ENCODE data around the gene GCK. TPM values are rescaled to one million over a fixed set of nuclear protein-coding genes. Genes with fewer than 3 reads are reported as not detected.
"Not testable (repeated sequence)": the region's sequence is repeated elsewhere in the genome, so short reads cannot be mapped to it uniquely, and the experiment has no call there.

The GCK gene
- total RNA-seq, 1 donor from 2014 or later = 0.47 TPM

DNA sequence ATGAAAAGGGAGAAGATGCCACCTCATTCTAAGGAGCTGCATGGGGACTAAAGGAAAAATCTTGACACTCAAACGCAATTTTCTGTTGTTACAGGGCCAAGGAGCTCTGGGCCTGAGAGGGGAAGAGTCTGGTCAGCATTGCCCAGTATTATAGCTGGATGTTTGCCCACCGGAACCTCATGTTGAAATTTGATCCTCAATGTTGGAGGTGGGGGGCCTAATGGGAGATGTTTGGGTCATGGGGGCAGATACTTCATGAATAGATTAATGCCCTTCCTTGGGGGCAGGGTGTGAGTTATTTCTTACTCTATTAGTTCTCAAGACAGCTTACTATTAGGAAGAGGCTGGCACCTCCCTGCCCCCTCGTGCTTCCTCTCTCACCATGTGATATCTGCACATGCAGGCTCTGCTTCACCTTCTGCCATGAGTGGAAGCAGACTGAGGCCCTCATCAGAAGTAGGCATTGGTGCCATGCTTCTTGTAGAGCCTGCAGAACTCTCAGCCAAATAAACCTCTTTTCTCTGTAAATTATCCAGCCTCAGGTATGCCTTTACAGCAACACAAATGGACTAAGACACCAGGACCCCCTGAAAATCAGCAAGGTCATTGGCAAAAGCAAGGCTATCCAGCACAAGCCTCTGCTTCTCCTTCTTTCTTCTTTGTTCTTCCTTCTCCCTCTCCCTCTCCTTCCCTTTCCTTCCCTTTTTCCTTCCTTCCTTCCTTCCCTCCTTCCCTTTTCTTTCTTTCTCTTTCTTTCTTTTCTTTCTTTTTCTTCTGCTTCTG is 15.1 kb downstream of the GCK start:
- H3K9me3 ChIP-seq = no peaks in the 10 kb centered on the region
- no peak overlapping the region for H3K27ac ChIP-seq
- ATAC-seq = no peak
- no peak overlapping the region for H3K4me3 ChIP-seq
- no peaks in the 10 kb centered on the region for H3K36me3 ChIP-seq
- intact Hi-C loops (cut with DNase I) = no loop called here
- TF ChIP-seq, protein P1, sequence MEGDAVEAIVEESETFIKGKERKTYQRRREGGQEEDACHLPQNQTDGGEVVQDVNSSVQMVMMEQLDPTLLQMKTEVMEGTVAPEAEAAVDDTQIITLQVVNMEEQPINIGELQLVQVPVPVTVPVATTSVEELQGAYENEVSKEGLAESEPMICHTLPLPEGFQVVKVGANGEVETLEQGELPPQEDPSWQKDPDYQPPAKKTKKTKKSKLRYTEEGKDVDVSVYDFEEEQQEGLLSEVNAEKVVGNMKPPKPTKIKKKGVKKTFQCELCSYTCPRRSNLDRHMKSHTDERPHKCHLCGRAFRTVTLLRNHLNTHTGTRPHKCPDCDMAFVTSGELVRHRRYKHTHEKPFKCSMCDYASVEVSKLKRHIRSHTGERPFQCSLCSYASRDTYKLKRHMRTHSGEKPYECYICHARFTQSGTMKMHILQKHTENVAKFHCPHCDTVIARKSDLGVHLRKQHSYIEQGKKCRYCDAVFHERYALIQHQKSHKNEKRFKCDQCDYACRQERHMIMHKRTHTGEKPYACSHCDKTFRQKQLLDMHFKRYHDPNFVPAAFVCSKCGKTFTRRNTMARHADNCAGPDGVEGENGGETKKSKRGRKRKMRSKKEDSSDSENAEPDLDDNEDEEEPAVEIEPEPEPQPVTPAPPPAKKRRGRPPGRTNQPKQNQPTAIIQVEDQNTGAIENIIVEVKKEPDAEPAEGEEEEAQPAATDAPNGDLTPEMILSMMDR (IDR thresholded peaks at IDR 0.05) = no peak
- H3K27me3 ChIP-seq (ENCODE audit: low read depth) = peaks cover 17% of the 10 kb centered on the region
- DNase-seq = no peak
- no peaks in the 10 kb centered on the region for H3K4me1 ChIP-seq

- no peak for DNase-seq
- H3K36me3 ChIP-seq = no peaks in the 10 kb centered on the region
- H3K27ac ChIP-seq = no peak overlapping the region
- H3K4me1 ChIP-seq = no peaks in the 10 kb centered on the region
- peaks cover 15% of the 10 kb centered on the region for H3K27me3 ChIP-seq (ENCODE audit: low read depth)
- ATAC-seq = no peak
- no peaks in the 10 kb centered on the region for H3K9me3 ChIP-seq
- intact Hi-C loops (cut with DNase I) = no loop called here
- TF ChIP-seq, protein P1 (IDR thresholded peaks at IDR 0.05) = no peak
- no peak overlapping the region for H3K4me3 ChIP-seq
These were observed 16.3 kb downstream of the GCK start for GRCh38 chr7:44172803-44173424.

DNA sequence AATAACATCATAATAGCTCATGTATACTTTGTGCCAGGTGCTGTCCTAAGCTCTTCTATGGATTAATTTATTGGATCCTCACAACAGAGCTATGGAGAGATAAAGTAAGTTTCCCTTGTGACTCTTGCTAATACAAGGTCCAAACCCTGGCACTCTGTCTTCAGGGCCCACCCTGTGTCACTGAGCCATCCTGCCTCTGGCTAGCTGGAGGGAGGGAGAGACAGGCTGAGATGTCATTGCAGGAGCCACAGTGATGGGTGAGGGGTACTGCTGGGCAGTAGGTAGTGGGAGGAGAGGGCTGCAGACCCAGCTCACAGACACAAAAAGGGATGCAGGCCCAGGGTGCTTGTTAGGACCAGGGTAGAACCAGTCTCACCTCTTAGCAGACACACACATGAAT is 16.9 kb downstream of the GCK start:
- Histone ChIP-seq H3K4me3 (no peak overlapping the region), H3K9me3 (no peaks in the 10 kb centered on the region), H3K27me3 (ENCODE audit: low read depth) (peaks cover 9% of the 10 kb centered on the region), H3K36me3 (no peaks in the 10 kb centered on the region), H3K4me1 (no peaks in the 10 kb centered on the region), H3K27ac (no peak overlapping the region)
- ATAC-seq = no peak
- no peak for DNase-seq
- TF ChIP-seq, protein P1 (IDR thresholded peaks at IDR 0.05) = no peak
- intact Hi-C loops (cut with DNase I) = no loop called here

- intact Hi-C loops (cut with DNase I); H3K27ac ChIP-seq; DNase-seq; H3K4me3 ChIP-seq; H3K27me3 ChIP-seq (ENCODE audit: low read depth); ATAC-seq; H3K9me3 ChIP-seq; H3K4me1 ChIP-seq; H3K36me3 ChIP-seq: not testable (repeated sequence)
These were observed 17.3 kb downstream of the GCK start for GRCh38 chr7:44171901-44172300.

GRCh38 chr7:44167920-44168319 is 21.3 kb downstream of the GCK start:
- ATAC-seq = no peak
- Histone ChIP-seq H3K36me3 (no peaks in the 10 kb centered on the region), H3K4me1 (no peaks in the 10 kb centered on the region), H3K27ac (no peak overlapping the region), H3K9me3 (no peaks in the 10 kb centered on the region), H3K4me3 (no peak overlapping the region), H3K27me3 (ENCODE audit: low read depth) (no peaks in the 10 kb centered on the region)
- TF ChIP-seq, protein P1 (IDR thresholded peaks at IDR 0.05) = no peak
- intact Hi-C loops (cut with DNase I) = no loop called here
- DNase-seq = no peak

GRCh38 chr7:44163591-44163990 is 25.6 kb downstream of the GCK start:
- Histone ChIP-seq H3K27ac (no peak overlapping the region), H3K4me3 (no peak overlapping the region), H3K36me3 (no peaks in the 10 kb centered on the region), H3K9me3 (no peaks in the 10 kb centered on the region), H3K4me1 (no peaks in the 10 kb centered on the region), H3K27me3 (ENCODE audit: low read depth) (no peaks in the 10 kb centered on the region)
- TF ChIP-seq, protein P1 (IDR thresholded peaks at IDR 0.05) = no peak
- DNase-seq (no peak), ATAC-seq (no peak)
- intact Hi-C loops (cut with DNase I) = no loop called here

All from lower lobe of right lung (tissue), 2 donors.